Panc1 (cell line): Measurements from ENCODE around the gene CAPN15. TPM values are rescaled to one million over a fixed set of nuclear protein-coding genes. Genes with fewer than 3 reads are reported as not detected.

Experiments used
- ATAC-seq: fragments of 200-7000 bp; cut with Tn5 transposase; 2 replicates; pipeline ENCODE4 v1.9.1; 2020; ENCODE audit warnings: mild to moderate bottlenecking, moderate library complexity
- BruUV-seq: library from RNA; stranded (reverse); fragments of 400-500 nt; replicated peaks from 2 replicates; lab custom pipeline; 2021; lab: Mats Ljungman, UMichigan
- CTCF ChIA-PET: fragments of 300-600 bp; sonication (Branson Sonifier 250); formaldehyde crosslinking; loops from one replicate; lab custom pipeline; 2022; ENCODE audit warnings: antibody characterized with exemption; lab: Charles Lee
- POLR2A ChIA-PET: fragments of 300-600 bp; sonication (Branson Sonifier 250); formaldehyde crosslinking; loops from one replicate; lab custom pipeline; 2022; ENCODE audit warnings: antibody characterized with exemption; lab: Charles Lee
- DNase-seq: peaks from one replicate; pipeline ENCODE4 v3.0.0-alpha.2; 2010; ENCODE audit warnings: low read depth, low spot score
- H3K27ac ChIP-seq: 2 replicates; pipeline ENCODE4 v1.5.1; 2011; ENCODE audit warnings: mild to moderate bottlenecking, low read length, inconsistent platforms
- H3K27me3 ChIP-seq: fragments of 200-500 bp; sonication (Bioruptor generic); 2 replicates; pipeline ENCODE4 v1.6.0; 2014; ENCODE audit warnings: low read length, inconsistent platforms; ENCODE audit not compliant: control insufficient read depth, insufficient read depth
- H3K36me3 ChIP-seq: fragments of 200-500 bp; sonication (Bioruptor generic); 2 replicates; pipeline ENCODE4 v1.5.1; 2014; ENCODE audit warnings: inconsistent platforms, mild to moderate bottlenecking, low read length, moderate library complexity; ENCODE audit not compliant: control insufficient read depth, insufficient read depth
- H3K4me1 ChIP-seq: 2 replicates; pipeline ENCODE4 v1.5.1; 2011; ENCODE audit warnings: inconsistent platforms, mild to moderate bottlenecking, low read length, moderate library complexity; ENCODE audit not compliant: control insufficient read depth, insufficient read depth
- H3K4me3 ChIP-seq, 2 experiments: 2 replicates each; pipeline ENCODE4 v1.5.1; 2011 to 2012; ENCODE audit warnings: low read depth in 2 of 2, low read length in 2 of 2, mild to moderate bottlenecking in 2 of 2, inconsistent platforms in 1 of 2, moderate library complexity in 1 of 2
- H3K9me3 ChIP-seq: fragments of 200-500 bp; sonication (Bioruptor generic); 2 replicates; pipeline ENCODE4 v1.5.1; 2014; ENCODE audit warnings: low read depth, mild to moderate bottlenecking, inconsistent platforms, low read length, moderate library complexity; ENCODE audit not compliant: control insufficient read depth, insufficient read depth
- POLR2AphosphoS5 ChIP-seq: IDR thresholded peaks from 2 replicates; pipeline ENCODE4 v1.6.1; 2012; ENCODE audit warnings: mild to moderate bottlenecking, low read depth, low read length, moderate library complexity
- SIN3A ChIP-seq: IDR thresholded peaks from 2 replicates; pipeline ENCODE4 v1.6.1; 2012; ENCODE audit warnings: low read depth, mild to moderate bottlenecking, low read length, moderate library complexity, borderline replicate concordance; ENCODE audit not compliant: insufficient read depth
- TCF7L2 ChIP-seq: IDR thresholded peaks from 2 replicates; pipeline ENCODE4 v1.6.1; 2011; ENCODE audit warnings: mild to moderate bottlenecking, low read depth, low read length, inconsistent platforms
- in situ Hi-C: cut with HindIII; loops from 2 replicates; pipeline ENCODE4 v1.10.0; 2016; ENCODE audit warnings: low sequenced_read_pairs, low pct_unique_long_range_greater_than_20kb
- intact Hi-C: fragments of 100-400 bp; cut with micrococcal nuclease; formaldehyde crosslinking; loops from one replicate; pipeline ENCODE4 v1.10.0; 2022; ENCODE audit not compliant: unreplicated experiment
- total RNA-seq: library from RNA; stranded (reverse); gene quantifications from one replicate; pipeline ENCODE4 v1.2.1, GENCODE V29; 2021; ENCODE audit not compliant: unreplicated experiment
- TF ChIP-seq, protein P1 (sequence below): fragments of 450-650 bp; IDR thresholded peaks from 2 replicates; pipeline ENCODE4 v1.5.1; 2017; ENCODE audit warnings: mild to moderate bottlenecking
- TF ChIP-seq, protein P2 (sequence below), 2 experiments: IDR thresholded peaks; 2 replicates each; pipeline ENCODE4 v1.6.1; 2011 to 2012; ENCODE audit warnings: low read depth in 2 of 2, control low read depth in 1 of 2, low read length in 1 of 2, mild to moderate bottlenecking in 1 of 2, moderate library complexity in 1 of 2; ENCODE audit not compliant: insufficient read depth in 1 of 2

The CAPN15 gene
- total RNA-seq, 1 experiment from 2014 or later: 78.5 TPM

DNA sequence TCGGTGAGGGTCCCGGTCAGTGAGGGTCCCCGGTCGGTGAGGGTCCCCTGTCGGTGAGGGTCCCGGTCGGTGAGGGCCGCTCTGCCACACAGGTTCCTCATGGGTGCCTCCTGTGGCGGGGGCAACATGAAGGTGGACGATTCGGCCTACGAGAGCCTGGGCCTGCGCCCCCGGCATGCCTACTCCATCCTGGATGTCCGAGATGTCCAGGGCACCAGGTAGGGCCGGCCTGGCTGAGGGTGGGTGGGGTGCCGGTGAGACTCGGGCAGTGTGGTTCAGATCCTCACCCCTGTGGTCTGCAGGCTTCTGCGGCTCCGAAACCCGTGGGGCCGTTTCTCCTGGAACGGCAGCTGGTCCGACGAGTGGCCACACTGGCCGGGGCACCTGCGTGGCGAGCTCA lies 23.7 kb downstream of the CAPN15 start:
- TF ChIP-seq, protein P1, sequence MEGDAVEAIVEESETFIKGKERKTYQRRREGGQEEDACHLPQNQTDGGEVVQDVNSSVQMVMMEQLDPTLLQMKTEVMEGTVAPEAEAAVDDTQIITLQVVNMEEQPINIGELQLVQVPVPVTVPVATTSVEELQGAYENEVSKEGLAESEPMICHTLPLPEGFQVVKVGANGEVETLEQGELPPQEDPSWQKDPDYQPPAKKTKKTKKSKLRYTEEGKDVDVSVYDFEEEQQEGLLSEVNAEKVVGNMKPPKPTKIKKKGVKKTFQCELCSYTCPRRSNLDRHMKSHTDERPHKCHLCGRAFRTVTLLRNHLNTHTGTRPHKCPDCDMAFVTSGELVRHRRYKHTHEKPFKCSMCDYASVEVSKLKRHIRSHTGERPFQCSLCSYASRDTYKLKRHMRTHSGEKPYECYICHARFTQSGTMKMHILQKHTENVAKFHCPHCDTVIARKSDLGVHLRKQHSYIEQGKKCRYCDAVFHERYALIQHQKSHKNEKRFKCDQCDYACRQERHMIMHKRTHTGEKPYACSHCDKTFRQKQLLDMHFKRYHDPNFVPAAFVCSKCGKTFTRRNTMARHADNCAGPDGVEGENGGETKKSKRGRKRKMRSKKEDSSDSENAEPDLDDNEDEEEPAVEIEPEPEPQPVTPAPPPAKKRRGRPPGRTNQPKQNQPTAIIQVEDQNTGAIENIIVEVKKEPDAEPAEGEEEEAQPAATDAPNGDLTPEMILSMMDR: no peak
- no peak for TF ChIP-seq SIN3A
- no peak for TF ChIP-seq TCF7L2
- TF ChIP-seq, protein P2, sequence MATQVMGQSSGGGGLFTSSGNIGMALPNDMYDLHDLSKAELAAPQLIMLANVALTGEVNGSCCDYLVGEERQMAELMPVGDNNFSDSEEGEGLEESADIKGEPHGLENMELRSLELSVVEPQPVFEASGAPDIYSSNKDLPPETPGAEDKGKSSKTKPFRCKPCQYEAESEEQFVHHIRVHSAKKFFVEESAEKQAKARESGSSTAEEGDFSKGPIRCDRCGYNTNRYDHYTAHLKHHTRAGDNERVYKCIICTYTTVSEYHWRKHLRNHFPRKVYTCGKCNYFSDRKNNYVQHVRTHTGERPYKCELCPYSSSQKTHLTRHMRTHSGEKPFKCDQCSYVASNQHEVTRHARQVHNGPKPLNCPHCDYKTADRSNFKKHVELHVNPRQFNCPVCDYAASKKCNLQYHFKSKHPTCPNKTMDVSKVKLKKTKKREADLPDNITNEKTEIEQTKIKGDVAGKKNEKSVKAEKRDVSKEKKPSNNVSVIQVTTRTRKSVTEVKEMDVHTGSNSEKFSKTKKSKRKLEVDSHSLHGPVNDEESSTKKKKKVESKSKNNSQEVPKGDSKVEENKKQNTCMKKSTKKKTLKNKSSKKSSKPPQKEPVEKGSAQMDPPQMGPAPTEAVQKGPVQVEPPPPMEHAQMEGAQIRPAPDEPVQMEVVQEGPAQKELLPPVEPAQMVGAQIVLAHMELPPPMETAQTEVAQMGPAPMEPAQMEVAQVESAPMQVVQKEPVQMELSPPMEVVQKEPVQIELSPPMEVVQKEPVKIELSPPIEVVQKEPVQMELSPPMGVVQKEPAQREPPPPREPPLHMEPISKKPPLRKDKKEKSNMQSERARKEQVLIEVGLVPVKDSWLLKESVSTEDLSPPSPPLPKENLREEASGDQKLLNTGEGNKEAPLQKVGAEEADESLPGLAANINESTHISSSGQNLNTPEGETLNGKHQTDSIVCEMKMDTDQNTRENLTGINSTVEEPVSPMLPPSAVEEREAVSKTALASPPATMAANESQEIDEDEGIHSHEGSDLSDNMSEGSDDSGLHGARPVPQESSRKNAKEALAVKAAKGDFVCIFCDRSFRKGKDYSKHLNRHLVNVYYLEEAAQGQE (IDR thresholded peaks at IDR 0.05; ENCODE audit: insufficient read depth in 1 of 2, low read depth in 2 of 2, low read length in 1 of 2): no peak
- TF ChIP-seq POLR2AphosphoS5: no peak
- Histone ChIP-seq H3K4me3 (no peak overlapping the region), H3K36me3 (no peaks in the 10 kb centered on the region), H3K27ac (no peak overlapping the region), H3K9me3 (no peaks in the 10 kb centered on the region), H3K4me1 (peaks cover 11% of the 10 kb centered on the region), H3K27me3 (no peaks in the 10 kb centered on the region)
- in situ Hi-C loops: no loop called here
- no peak for DNase-seq
- BruUV-seq: no TSS peak
- POLR2A ChIA-PET: no interaction called here
- intact Hi-C loops: no loop called here
- ATAC-seq: no peak
- CTCF ChIA-PET: no interaction called here

DNA sequence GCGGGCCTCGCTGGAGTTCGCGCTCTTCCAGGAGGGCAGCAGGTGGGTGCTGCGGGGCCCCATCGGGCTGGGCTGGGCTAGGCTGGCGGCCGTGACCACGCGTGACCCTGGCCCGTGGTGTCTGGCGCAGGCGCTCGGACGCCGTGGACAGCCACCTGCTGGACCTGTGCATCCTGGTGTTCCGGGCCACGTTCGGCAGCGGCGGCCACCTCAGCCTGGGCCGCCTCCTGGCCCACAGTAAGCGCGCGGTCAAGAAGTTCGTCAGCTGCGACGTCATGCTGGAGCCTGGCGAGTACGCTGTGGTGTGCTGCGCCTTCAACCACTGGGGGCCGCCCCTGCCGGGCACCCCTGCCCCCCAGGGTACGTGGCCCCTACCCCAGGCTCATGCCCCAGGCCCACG lies 24.7 kb downstream of the CAPN15 start:
- ChIA-PET CTCF (no interaction called here), POLR2A (no interaction called here)
- in situ Hi-C loops: no loop called here
- ATAC-seq (no peak), DNase-seq (no peak)
- Histone ChIP-seq H3K4me3 (no peak overlapping the region), H3K9me3 (no peaks in the 10 kb centered on the region), H3K4me1 (peaks cover 11% of the 10 kb centered on the region), H3K27me3 (no peaks in the 10 kb centered on the region), H3K27ac (no peak overlapping the region), H3K36me3 (no peaks in the 10 kb centered on the region)
- TF ChIP-seq, protein P2 (IDR thresholded peaks at IDR 0.05; ENCODE audit: insufficient read depth in 1 of 2, low read depth in 2 of 2, low read length in 1 of 2): no peak
- TF ChIP-seq, protein P1: no peak
- no peak for TF ChIP-seq TCF7L2
- intact Hi-C loops: no loop called here
- no TSS peak for BruUV-seq
